Measurements from ENCODE around the gene RNF167. TPM values are rescaled to one million over a fixed set of nuclear protein-coding genes. Genes with fewer than 3 reads are reported as not detected.

RNF167 gene
- total RNA-seq, 2 donors from 2014 or later, result 23.1 to 37.6 TPM

- 80 to 83% methylated on average over 10 of the region's 10 CpGs for WGBS, 2 donors
- intact Hi-C loops (cut with DNase I), result loop anchor here (10.0 kb wide), 1 partner anchor 192 kb away; the partner anchor contains the start of gene PELP1
- Histone ChIP-seq H3K36me3 (replicated peaks in 1 of 2; ENCODE audit: insufficient read depth in 1 of 2, low read depth in 2 of 2) (peaks cover 0 to 11% of the 10 kb centered on the region in 2 donors), H3K4me3 (no peak overlapping the region), H3K27me3 (no peaks in the 10 kb centered on the region), H3K4me1 (peaks cover 30% of the 10 kb centered on the region), H3K9me3 (no peaks in the 10 kb centered on the region), H3K27ac (no peak overlapping the region)
- TF ChIP-seq CTCF (IDR thresholded peaks at IDR 0.05) (no peak), POLR2A (IDR thresholded peaks at IDR 0.05) (no peak)
- no peak for ATAC-seq
- no peak for DNase-seq
These were observed 42.8 kb upstream of the RNF167 start for GRCh38 chr17:4897198-4897687.

DNA sequence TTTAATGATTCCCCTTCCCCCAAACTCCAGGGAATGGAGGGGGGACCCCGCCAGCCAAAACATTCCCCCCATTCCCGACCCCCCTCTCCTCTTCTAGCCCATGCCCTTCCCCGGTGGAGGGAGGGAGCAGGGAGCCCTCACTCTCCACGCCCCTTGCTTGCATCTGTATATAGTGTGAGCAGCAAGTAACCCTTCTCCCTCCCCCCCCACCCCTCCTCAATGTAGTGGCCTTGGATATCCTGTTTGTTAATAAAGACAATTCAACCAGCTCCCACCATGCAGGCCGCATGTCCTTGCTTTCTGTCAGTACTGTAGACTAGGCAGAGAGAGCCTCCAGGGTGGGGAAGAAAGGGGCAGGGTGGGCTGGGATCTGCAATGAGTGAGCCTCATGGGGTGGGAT is 42.3 kb upstream of the RNF167 start:
- intact Hi-C loops (cut with DNase I), result loop anchor here (10.0 kb wide), 1 partner anchor 193 kb away; the partner anchor contains the start of gene PELP1
- Histone ChIP-seq H3K27ac (no peak overlapping the region), H3K27me3 (no peaks in the 10 kb centered on the region), H3K9me3 (no peaks in the 10 kb centered on the region), H3K36me3 (replicated peaks in 1 of 2; ENCODE audit: insufficient read depth in 1 of 2, low read depth in 2 of 2) (peaks cover 0 to 7% of the 10 kb centered on the region in 2 donors), H3K4me1 (peaks cover 31% of the 10 kb centered on the region), H3K4me3 (no peak overlapping the region)
- ATAC-seq (no peak), DNase-seq (no peak)
- 81 to 85% methylated on average over 5 of the region's 5 CpGs for WGBS, 2 donors
- TF ChIP-seq CTCF (IDR thresholded peaks at IDR 0.05) (no peak), POLR2A (IDR thresholded peaks at IDR 0.05) (no peak)

GRCh38 chr17:4898351-4898750 is 41.7 kb upstream of the RNF167 start:
- Histone ChIP-seq H3K27me3 (no peaks in the 10 kb centered on the region), H3K9me3 (no peaks in the 10 kb centered on the region), H3K27ac (peak overlapping the region in 2 of 4 donors; percentile 46 to 47), H3K4me3 (peak overlapping the region in 1 of 2 donors; percentile 48), H3K4me1 (peaks cover 37% of the 10 kb centered on the region), H3K36me3 (replicated peaks in 1 of 2; ENCODE audit: insufficient read depth in 1 of 2, low read depth in 2 of 2) (peaks cover 0 to 6% of the 10 kb centered on the region in 2 donors)
- TF ChIP-seq CTCF (IDR thresholded peaks at IDR 0.05), result no peak
- TF ChIP-seq POLR2A (IDR thresholded peaks at IDR 0.05), result no peak
- WGBS, 2 donors, result 29 to 36% methylated on average over 5 to 8 of the region's 8 CpGs
- no peak for ATAC-seq
- peak; percentile 48 to 64 (median 57) for DNase-seq
- intact Hi-C loops (cut with DNase I), result loop anchor here (10.0 kb wide), 1 partner anchor 194 kb away; the partner anchor contains the start of gene PELP1

DNA sequence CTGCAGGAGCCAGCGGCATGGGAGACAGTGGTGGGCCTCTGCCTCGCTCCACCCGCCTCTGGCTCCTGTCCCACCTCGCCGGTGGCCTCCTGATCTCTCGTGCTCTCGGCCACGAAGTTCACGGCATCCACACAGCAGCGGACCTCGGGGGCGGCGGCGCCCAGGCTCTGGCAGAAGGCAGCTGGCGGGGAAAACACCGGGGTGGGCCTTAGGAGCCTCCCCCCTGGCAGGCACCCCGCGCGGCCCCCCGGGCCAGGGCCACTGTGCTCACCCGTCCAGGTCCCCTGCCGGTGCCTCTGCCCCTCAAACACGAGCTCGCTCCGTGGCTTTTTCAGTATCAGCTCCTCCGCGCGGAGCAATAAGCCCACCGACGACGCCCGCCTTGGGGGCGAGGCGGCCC is 41.1 kb upstream of the RNF167 start:
- Histone ChIP-seq H3K27ac (peak overlapping the region in 2 of 4 donors; percentile 46 to 47), H3K36me3 (replicated peaks in 1 of 2; ENCODE audit: insufficient read depth in 1 of 2, low read depth in 2 of 2) (peaks cover 0 to 4% of the 10 kb centered on the region in 2 donors), H3K27me3 (no peaks in the 10 kb centered on the region), H3K4me1 (peaks cover 43% of the 10 kb centered on the region), H3K4me3 (peak overlapping the region; percentile 13 to 48), H3K9me3 (no peaks in the 10 kb centered on the region)
- intact Hi-C loops (cut with DNase I), result loop anchor here (10.0 kb wide), 1 partner anchor 194 kb away; the partner anchor contains the start of gene PELP1
- TF ChIP-seq CTCF (IDR thresholded peaks at IDR 0.05), result no peak
- TF ChIP-seq POLR2A (IDR thresholded peaks at IDR 0.05), result no peak
- WGBS, 2 donors, result 8% methylated on average over 22 of the region's 34 CpGs; no CpG with 5 or more reads in 1 of the 2 donors
- ATAC-seq (peak; percentile 1), DNase-seq (peak in 2 of 4 donors; percentile 18 to 29)
